ENCODE data around the gene AP5Z1. TPM values are rescaled to one million over a fixed set of nuclear protein-coding genes. Genes with fewer than 3 reads are reported as not detected.

AP5Z1 gene
- total and polyA plus RNA-seq, 2 donors (not counting 1 experiment from before 2014, with no cell fraction given), result 99.7 to 113 TPM

DNA sequence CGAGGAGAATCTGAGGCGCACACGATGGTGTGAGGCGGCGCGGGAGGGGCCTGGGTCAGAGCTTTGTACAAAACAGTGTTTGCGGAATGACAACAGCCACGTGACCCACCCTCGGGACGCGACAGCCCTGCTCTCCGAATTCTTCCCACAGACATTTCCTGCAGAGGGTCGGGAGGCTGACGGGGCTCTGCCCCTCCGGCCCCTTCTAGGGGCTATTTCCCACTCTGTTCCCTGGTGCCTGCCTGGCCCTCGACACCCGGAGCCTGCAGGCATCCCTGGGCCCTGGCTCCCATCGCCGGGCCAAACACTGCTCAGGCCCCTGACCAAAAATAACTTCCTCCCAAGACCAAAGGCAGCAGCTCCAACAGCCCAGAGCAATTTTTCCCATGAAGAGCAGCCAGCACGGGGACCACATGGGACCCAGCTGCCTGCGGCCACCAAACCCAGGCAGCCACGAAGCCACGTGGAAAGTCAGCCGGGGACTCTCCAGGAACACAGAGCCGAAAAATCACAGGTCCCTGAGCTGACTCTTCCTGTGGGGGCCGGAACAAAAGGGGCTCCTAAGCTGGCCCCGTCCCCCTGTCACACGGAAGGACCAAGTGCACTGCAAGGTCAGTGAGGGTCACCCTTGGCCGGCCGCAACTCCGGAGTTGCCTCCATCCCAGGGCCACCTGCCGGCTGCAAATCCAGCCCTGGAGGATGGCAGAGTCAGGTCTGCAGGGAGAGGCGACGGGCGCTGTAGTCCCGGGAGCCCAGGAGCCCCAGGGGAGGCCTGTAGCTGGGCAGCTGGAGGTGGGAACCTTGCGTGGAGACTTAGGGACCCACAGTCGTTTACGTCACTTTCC is 44.4 kb downstream of the AP5Z1 start:
- ChIA-PET CTCF (no interaction called here), POLR2A (no interaction called here)
- no peak for TF ChIP-seq EZH2 (IDR thresholded peaks at IDR 0.05; ENCODE audit: borderline replicate concordance, insufficient read depth, low read depth, low read length, poor library complexity, severe bottlenecking)
- TF ChIP-seq, protein P1, sequence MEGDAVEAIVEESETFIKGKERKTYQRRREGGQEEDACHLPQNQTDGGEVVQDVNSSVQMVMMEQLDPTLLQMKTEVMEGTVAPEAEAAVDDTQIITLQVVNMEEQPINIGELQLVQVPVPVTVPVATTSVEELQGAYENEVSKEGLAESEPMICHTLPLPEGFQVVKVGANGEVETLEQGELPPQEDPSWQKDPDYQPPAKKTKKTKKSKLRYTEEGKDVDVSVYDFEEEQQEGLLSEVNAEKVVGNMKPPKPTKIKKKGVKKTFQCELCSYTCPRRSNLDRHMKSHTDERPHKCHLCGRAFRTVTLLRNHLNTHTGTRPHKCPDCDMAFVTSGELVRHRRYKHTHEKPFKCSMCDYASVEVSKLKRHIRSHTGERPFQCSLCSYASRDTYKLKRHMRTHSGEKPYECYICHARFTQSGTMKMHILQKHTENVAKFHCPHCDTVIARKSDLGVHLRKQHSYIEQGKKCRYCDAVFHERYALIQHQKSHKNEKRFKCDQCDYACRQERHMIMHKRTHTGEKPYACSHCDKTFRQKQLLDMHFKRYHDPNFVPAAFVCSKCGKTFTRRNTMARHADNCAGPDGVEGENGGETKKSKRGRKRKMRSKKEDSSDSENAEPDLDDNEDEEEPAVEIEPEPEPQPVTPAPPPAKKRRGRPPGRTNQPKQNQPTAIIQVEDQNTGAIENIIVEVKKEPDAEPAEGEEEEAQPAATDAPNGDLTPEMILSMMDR (IDR thresholded peaks at IDR 0.05), result no peak
- Histone ChIP-seq H2AFZ (ENCODE audit: insufficient read depth, low read depth, low read length, poor library complexity, severe bottlenecking) (no peak overlapping the region), H3K4me2 (replicated peaks; ENCODE audit: low read depth, low read length, poor library complexity, severe bottlenecking) (no peak overlapping the region), H3K27ac (ENCODE audit: low read length in 2 of 2) (no peak overlapping the region), H3K4me3 (ENCODE audit: control extremely low read depth in 1 of 5, extremely low read depth in 1 of 5, insufficient read depth in 1 of 5, low read depth in 2 of 5, low read length in 4 of 5) (no peak overlapping the region), H3K36me3 (replicated peaks in 1 of 2; ENCODE audit: control extremely low read depth in 1 of 2, control insufficient read depth in 1 of 2, extremely low read depth in 1 of 2, insufficient read depth in 2 of 2, low read length in 1 of 2) (no peaks in the 10 kb centered on the region), H3K9ac (ENCODE audit: low read length) (no peak overlapping the region), H3K9me3 (ENCODE audit: control extremely low read depth in 1 of 3, control insufficient read depth in 2 of 3, insufficient read depth in 1 of 3, low read length in 2 of 3) (peaks cover 0 to 8% (median 0%) of the 10 kb centered on the region in 3 donors), H3K79me2 (ENCODE audit: control insufficient read depth, insufficient read depth, low read length) (no peaks in the 10 kb centered on the region), H3K27me3 (replicated peaks in 1 of 4; ENCODE audit: control extremely low read depth in 1 of 4, control insufficient read depth in 3 of 4, insufficient read depth in 4 of 4, low read length in 3 of 4) (peaks cover 0 to 19% (median 2%) of the 10 kb centered on the region in 4 experiments), H4K20me1 (ENCODE audit: control insufficient read depth, insufficient read depth, low read length, poor library complexity, severe bottlenecking) (no peaks in the 10 kb centered on the region), H3K4me1 (ENCODE audit: control insufficient read depth in 2 of 2, insufficient read depth in 2 of 2, low read length in 2 of 2) (no peaks in the 10 kb centered on the region)
- no peaks in the 10 kb centered on the region for H3K9me3 Mint-ChIP-seq (ENCODE audit: insufficient read depth)
- ATAC-seq (ENCODE audit: low read depth), result no peak
- intact Hi-C loops (cut with micrococcal nuclease), result no loop called here
- no peak overlapping the region for H3K4me3 Mint-ChIP-seq
- 81% methylated on average over 37 of the region's 39 CpGs for WGBS (ENCODE audit: insufficient coverage)
- no peaks in the 10 kb centered on the region for H3K4me1 Mint-ChIP-seq
- H3K27me3 Mint-ChIP-seq, result peaks cover 15% of the 10 kb centered on the region
- no peak for DNase-seq
- H3K27ac Mint-ChIP-seq, result no peak overlapping the region

DNA sequence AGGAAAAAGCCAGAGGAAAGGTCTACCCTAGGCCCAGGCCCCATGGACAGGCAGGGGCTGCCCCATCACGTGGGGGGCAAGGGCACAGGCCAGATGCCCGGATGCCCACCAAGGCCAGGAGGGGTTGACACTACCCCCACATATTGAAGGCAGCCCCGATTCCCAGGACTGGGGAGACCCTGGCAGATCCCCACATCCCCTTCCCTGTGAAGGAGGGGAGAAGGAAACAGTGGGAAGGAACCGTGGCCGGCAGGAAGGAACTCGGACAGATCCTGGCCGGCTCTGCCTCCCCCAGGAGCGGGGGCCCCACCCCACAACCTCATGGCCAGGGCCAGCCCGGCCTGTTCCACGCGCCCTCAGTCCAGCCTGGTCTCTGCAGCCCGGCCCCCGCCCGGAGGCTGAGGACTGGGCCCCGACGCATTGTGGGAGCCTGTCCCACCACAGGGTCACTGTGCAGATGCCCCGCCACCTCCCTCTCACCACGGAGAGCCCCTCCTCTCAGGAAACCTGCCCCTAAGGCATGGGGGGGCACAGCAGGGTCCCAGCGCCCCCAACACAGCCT is 45.1 kb downstream of the AP5Z1 start:
- ChIA-PET POLR2A (no interaction called here), CTCF (no interaction called here)
- Mint-ChIP-seq H3K4me3 (no peak overlapping the region), H3K27ac (no peak overlapping the region), H3K9me3 (ENCODE audit: insufficient read depth) (no peaks in the 10 kb centered on the region), H3K27me3 (peaks cover 16% of the 10 kb centered on the region), H3K4me1 (no peaks in the 10 kb centered on the region)
- H3K36me3 ChIP-seq (replicated peaks in 1 of 2; ENCODE audit: control extremely low read depth in 1 of 2, control insufficient read depth in 1 of 2, extremely low read depth in 1 of 2, insufficient read depth in 2 of 2, low read length in 1 of 2), result no peaks in the 10 kb centered on the region
- H3K4me3 ChIP-seq (ENCODE audit: control extremely low read depth in 1 of 5, extremely low read depth in 1 of 5, insufficient read depth in 1 of 5, low read depth in 2 of 5, low read length in 4 of 5), result no peak overlapping the region
- no peak overlapping the region for H3K4me2 ChIP-seq (replicated peaks; ENCODE audit: low read depth, low read length, poor library complexity, severe bottlenecking)
- TF ChIP-seq EZH2 (IDR thresholded peaks at IDR 0.05; ENCODE audit: borderline replicate concordance, insufficient read depth, low read depth, low read length, poor library complexity, severe bottlenecking), result no peak
- TF ChIP-seq, protein P1 (IDR thresholded peaks at IDR 0.05), result no peak
- no peak overlapping the region for H3K27ac ChIP-seq (ENCODE audit: low read length in 2 of 2)
- intact Hi-C loops (cut with micrococcal nuclease), result no loop called here
- 97% methylated on average over 18 of the region's 19 CpGs for WGBS (ENCODE audit: insufficient coverage)
- H3K79me2 ChIP-seq (ENCODE audit: control insufficient read depth, insufficient read depth, low read length), result no peaks in the 10 kb centered on the region
- ATAC-seq (ENCODE audit: low read depth) (no peak), DNase-seq (no peak)
- no peak overlapping the region for H3K9ac ChIP-seq (ENCODE audit: low read length)
- peaks cover 0 to 4% (median 0%) of the 10 kb centered on the region in 3 donors for H3K9me3 ChIP-seq (ENCODE audit: control extremely low read depth in 1 of 3, control insufficient read depth in 2 of 3, insufficient read depth in 1 of 3, low read length in 2 of 3)
- H3K4me1 ChIP-seq (ENCODE audit: control insufficient read depth in 2 of 2, insufficient read depth in 2 of 2, low read length in 2 of 2), result no peaks in the 10 kb centered on the region
- H3K27me3 ChIP-seq (replicated peaks in 1 of 4; ENCODE audit: control extremely low read depth in 1 of 4, control insufficient read depth in 3 of 4, insufficient read depth in 4 of 4, low read length in 3 of 4), result peaks cover 0 to 12% (median 0%) of the 10 kb centered on the region in 4 experiments
- H4K20me1 ChIP-seq (ENCODE audit: control insufficient read depth, insufficient read depth, low read length, poor library complexity, severe bottlenecking), result no peaks in the 10 kb centered on the region
- no peak overlapping the region for H2AFZ ChIP-seq (ENCODE audit: insufficient read depth, low read depth, low read length, poor library complexity, severe bottlenecking)

Data from B cell (primary cell).